ENCODE data around the gene SRSF2. TPM values are rescaled to one million over a fixed set of nuclear protein-coding genes. Genes with fewer than 3 reads are reported as not detected.
A peak's percentile ranks its signal among the peaks of the same experiment; 100 is the strongest.

The SRSF2 gene
- total and polyA plus RNA-seq, 2 experiments from 2014 or later, result 123 to 165 TPM

GRCh38 chr17:76709077-76709950 lies 27.8 kb downstream of the SRSF2 start:
- H3K27ac ChIP-seq, result peak overlapping the region; percentile 98
- no peak overlapping the region for H2AFZ ChIP-seq
- H3K36me3 ChIP-seq (ENCODE audit: low read depth), result no peaks in the 10 kb centered on the region
- peaks cover 88% of the 10 kb centered on the region for H3K79me2 ChIP-seq (ENCODE audit: insufficient read depth)
- no peaks in the 10 kb centered on the region for H3K9me3 ChIP-seq (ENCODE audit: low read depth)
- peak overlapping the region; percentile 95 for H3K4me2 ChIP-seq (ENCODE audit: unreplicated experiment)
- no peaks in the 10 kb centered on the region for H3K9me2 ChIP-seq (ENCODE audit: insufficient read depth)
- H4K20me1 ChIP-seq (ENCODE audit: insufficient read depth), result peaks cover 7% of the 10 kb centered on the region; the same call in 1 of the 2 replicates
- peaks cover 30% of the 10 kb centered on the region for H3K4me1 ChIP-seq (ENCODE audit: insufficient read depth)
- H3K27me3 ChIP-seq (replicated peaks; ENCODE audit: insufficient read depth), result no peaks in the 10 kb centered on the region
- TF ChIP-seq EZH2 (IDR thresholded peaks at IDR 0.05; ENCODE audit: insufficient read depth, poor library complexity, severe bottlenecking), result no peak
- TF ChIP-seq EZH2phosphoT487 (IDR thresholded peaks at IDR 0.05; ENCODE audit: insufficient read depth, low read depth), result no peak
- H3K4me3 ChIP-seq, result peak overlapping the region; percentile 90
- peak overlapping the region; percentile 99 for H3K9ac ChIP-seq
- DNase-seq, result peak; percentile 98
- WGBS, 2 experiments (ENCODE audit: low coverage in 1 of 2, low lambda C conversion rate in 2 of 2, missing lambda C conversion rate in 2 of 2), result 4 to 5% methylated on average over 29 of the region's 29 CpGs
- in situ Hi-C loops (cut with MboI), result no loop called here
- peaks cover 44% of the 10 kb centered on the region for H3F3A ChIP-seq (ENCODE audit: insufficient read depth)

GRCh38 chr17:76707985-76708807 lies 28.9 kb downstream of the SRSF2 start:
- TF ChIP-seq EZH2phosphoT487 (IDR thresholded peaks at IDR 0.05; ENCODE audit: insufficient read depth, low read depth) (no peak), EZH2 (IDR thresholded peaks at IDR 0.05; ENCODE audit: insufficient read depth, poor library complexity, severe bottlenecking) (no peak)

DNA sequence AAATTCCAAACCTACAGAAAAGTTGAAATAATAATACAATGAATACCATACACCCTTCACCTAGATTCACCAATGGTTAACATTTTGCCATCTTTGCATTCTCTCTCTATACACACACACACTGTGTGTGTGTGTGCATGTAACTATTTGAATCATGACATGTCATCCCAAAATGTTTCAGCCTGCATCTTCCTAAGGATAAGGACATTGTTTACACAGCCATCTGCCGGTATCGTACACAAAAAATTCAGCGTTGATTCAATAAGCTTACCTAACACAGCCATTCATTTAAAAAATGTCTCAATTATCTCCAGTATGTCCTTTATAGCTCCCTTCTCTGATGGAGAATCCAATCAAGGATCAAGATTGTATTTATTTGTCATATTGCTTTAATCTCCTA lies 30.3 kb downstream of the SRSF2 start:
- Histone ChIP-seq H3K4me2 (ENCODE audit: unreplicated experiment) (no peak overlapping the region), H3K4me3 (no peak overlapping the region), H3K4me1 (ENCODE audit: insufficient read depth) (peaks cover 32% of the 10 kb centered on the region), H3K79me2 (ENCODE audit: insufficient read depth) (peaks cover 88% of the 10 kb centered on the region), H4K20me1 (ENCODE audit: insufficient read depth) (peaks cover 7% of the 10 kb centered on the region; the same call in 1 of the 2 replicates), H3K9me3 (ENCODE audit: low read depth) (no peaks in the 10 kb centered on the region), H3K27me3 (replicated peaks; ENCODE audit: insufficient read depth) (no peaks in the 10 kb centered on the region), H3K9ac (no peak overlapping the region), H3K9me2 (ENCODE audit: insufficient read depth) (no peaks in the 10 kb centered on the region), H3K27ac (no peak overlapping the region), H3F3A (ENCODE audit: insufficient read depth) (peaks cover 37% of the 10 kb centered on the region), H2AFZ (no peak overlapping the region), H3K36me3 (ENCODE audit: low read depth) (no peaks in the 10 kb centered on the region)
- TF ChIP-seq EZH2phosphoT487 (IDR thresholded peaks at IDR 0.05; ENCODE audit: insufficient read depth, low read depth) (no peak), EZH2 (IDR thresholded peaks at IDR 0.05; ENCODE audit: insufficient read depth, poor library complexity, severe bottlenecking) (no peak)
- in situ Hi-C loops (cut with MboI), result no loop called here
- DNase-seq, result no peak
- WGBS, 2 experiments (ENCODE audit: low coverage in 1 of 2, low lambda C conversion rate in 2 of 2, missing lambda C conversion rate in 2 of 2), result 82 to 84% methylated on average over 3 of the region's 3 CpGs

More at GRCh38 chr17:76707985-76708807, 28.9 kb downstream of the SRSF2 start:
- Histone ChIP-seq H3K4me3 (peak overlapping the region; percentile 90), H3F3A (ENCODE audit: insufficient read depth) (peaks cover 41% of the 10 kb centered on the region), H4K20me1 (ENCODE audit: insufficient read depth) (peaks cover 7% of the 10 kb centered on the region; the same call in 1 of the 2 replicates), H3K4me2 (ENCODE audit: unreplicated experiment) (peak overlapping the region; percentile 95), H3K27ac (peak overlapping the region; percentile 98), H3K9me2 (ENCODE audit: insufficient read depth) (no peaks in the 10 kb centered on the region), H3K9me3 (ENCODE audit: low read depth) (no peaks in the 10 kb centered on the region), H3K36me3 (ENCODE audit: low read depth) (no peaks in the 10 kb centered on the region), H3K4me1 (ENCODE audit: insufficient read depth) (peaks cover 29% of the 10 kb centered on the region), H3K9ac (peak overlapping the region; percentile 99), H3K79me2 (ENCODE audit: insufficient read depth) (peaks cover 88% of the 10 kb centered on the region), H3K27me3 (replicated peaks; ENCODE audit: insufficient read depth) (no peaks in the 10 kb centered on the region), H2AFZ (no peak overlapping the region)
- no peak for DNase-seq
- in situ Hi-C loops (cut with MboI), result no loop called here
- 52 to 58% methylated on average over 14 of the region's 14 CpGs for WGBS, 2 experiments (ENCODE audit: low coverage in 1 of 2, low lambda C conversion rate in 2 of 2, missing lambda C conversion rate in 2 of 2)

GRCh38 chr17:76704805-76705204 lies 32.3 kb downstream of the SRSF2 start:
- 56 to 57% methylated on average over 4 of the region's 4 CpGs for whole genome bisulfite sequencing, 2 experiments (ENCODE audit: low coverage in 1 of 2, low lambda C conversion rate in 2 of 2, missing lambda C conversion rate in 2 of 2)
- Histone ChIP-seq H3K79me2 (ENCODE audit: insufficient read depth) (peaks cover 97% of the 10 kb centered on the region), H4K20me1 (ENCODE audit: insufficient read depth) (peaks cover 7% of the 10 kb centered on the region; the same call in 1 of the 2 replicates), H3K27ac (no peak overlapping the region), H3K9me3 (ENCODE audit: low read depth) (no peaks in the 10 kb centered on the region), H3K4me2 (ENCODE audit: unreplicated experiment) (no peak overlapping the region), H3K36me3 (ENCODE audit: low read depth) (no peaks in the 10 kb centered on the region), H3K9me2 (ENCODE audit: insufficient read depth) (no peaks in the 10 kb centered on the region), H3F3A (ENCODE audit: insufficient read depth) (peaks cover 38% of the 10 kb centered on the region), H3K4me1 (ENCODE audit: insufficient read depth) (peaks cover 43% of the 10 kb centered on the region), H3K9ac (no peak overlapping the region; the same call in 1 of the 2 replicates), H2AFZ (no peak overlapping the region), H3K27me3 (replicated peaks; ENCODE audit: insufficient read depth) (no peaks in the 10 kb centered on the region), H3K4me3 (no peak overlapping the region)
- in situ Hi-C loops (cut with MboI), result no loop called here
- TF ChIP-seq EZH2phosphoT487 (IDR thresholded peaks at IDR 0.05; ENCODE audit: insufficient read depth, low read depth) (no peak), EZH2 (IDR thresholded peaks at IDR 0.05; ENCODE audit: insufficient read depth, poor library complexity, severe bottlenecking) (no peak)
- DNase-seq, result no peak
